Measurements from ENCODE around the gene AUTS2. TPM values are rescaled to one million over a fixed set of nuclear protein-coding genes. Genes with fewer than 3 reads are reported as not detected.
"Not testable (repeated sequence)": the region's sequence is repeated elsewhere in the genome, so short reads cannot be mapped to it uniquely, and the experiment has no call there.

AUTS2 gene
- total RNA-seq, 1 donor from 2014 or later, result 125 TPM

DNA sequence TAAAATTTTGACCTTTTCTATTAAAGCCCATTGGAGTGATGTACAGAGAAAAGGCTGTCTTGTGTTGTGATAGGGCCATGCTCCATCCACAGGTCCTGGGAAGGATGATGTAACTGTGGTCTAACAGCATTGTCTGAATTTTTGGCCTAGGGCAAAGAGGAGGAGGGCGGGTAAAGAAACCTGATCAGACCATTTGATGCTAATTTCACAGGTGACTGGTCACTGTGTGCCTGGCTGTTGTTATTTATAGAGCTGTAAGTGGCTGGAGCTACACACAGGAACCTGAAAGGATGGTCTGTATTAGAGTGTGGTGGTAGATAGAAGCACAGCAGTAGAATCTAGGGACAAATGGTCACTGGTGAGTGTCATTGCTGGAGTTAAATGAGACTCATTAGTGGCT lies 182.1 kb downstream of the AUTS2 start:
- no peak overlapping the region for H3K27ac Mint-ChIP-seq
- no peaks in the 10 kb centered on the region for H3K9me3 Mint-ChIP-seq (ENCODE audit: low read depth)
- H3K4me3 Mint-ChIP-seq (ENCODE audit: low read depth), result no peak overlapping the region
- no peaks in the 10 kb centered on the region for H3K36me3 Mint-ChIP-seq (ENCODE audit: insufficient read depth)
- H3K4me1 Mint-ChIP-seq (ENCODE audit: low read depth), result peaks cover 17% of the 10 kb centered on the region
- no peaks in the 10 kb centered on the region for H3K27me3 Mint-ChIP-seq
- DNase-seq (ENCODE audit: low spot score, unreplicated experiment), result no peak
- TF ChIP-seq, protein P1, sequence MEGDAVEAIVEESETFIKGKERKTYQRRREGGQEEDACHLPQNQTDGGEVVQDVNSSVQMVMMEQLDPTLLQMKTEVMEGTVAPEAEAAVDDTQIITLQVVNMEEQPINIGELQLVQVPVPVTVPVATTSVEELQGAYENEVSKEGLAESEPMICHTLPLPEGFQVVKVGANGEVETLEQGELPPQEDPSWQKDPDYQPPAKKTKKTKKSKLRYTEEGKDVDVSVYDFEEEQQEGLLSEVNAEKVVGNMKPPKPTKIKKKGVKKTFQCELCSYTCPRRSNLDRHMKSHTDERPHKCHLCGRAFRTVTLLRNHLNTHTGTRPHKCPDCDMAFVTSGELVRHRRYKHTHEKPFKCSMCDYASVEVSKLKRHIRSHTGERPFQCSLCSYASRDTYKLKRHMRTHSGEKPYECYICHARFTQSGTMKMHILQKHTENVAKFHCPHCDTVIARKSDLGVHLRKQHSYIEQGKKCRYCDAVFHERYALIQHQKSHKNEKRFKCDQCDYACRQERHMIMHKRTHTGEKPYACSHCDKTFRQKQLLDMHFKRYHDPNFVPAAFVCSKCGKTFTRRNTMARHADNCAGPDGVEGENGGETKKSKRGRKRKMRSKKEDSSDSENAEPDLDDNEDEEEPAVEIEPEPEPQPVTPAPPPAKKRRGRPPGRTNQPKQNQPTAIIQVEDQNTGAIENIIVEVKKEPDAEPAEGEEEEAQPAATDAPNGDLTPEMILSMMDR (IDR thresholded peaks at IDR 0.05; ENCODE audit: unreplicated experiment), result no peak

DNA sequence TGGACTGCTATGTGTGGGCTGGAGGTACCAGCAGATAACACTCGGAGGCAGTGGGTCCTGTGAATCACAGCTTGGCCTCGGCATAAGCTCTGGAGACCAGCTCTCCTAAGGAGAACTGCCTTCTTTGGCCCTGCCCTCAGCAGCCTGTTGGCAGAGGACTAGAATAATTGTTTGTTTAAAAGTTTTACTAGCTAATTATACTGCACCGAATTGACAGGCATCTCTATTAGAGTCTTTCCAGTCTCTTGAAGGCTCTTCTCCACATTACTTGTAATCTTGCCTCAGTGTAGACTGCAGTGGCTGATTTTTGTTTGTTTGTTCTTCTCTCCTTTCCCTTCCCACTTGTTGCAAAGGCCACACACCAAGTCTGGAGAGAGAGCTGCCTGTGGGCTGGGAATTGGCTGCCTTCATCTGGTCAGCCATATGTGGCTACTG lies 183.2 kb downstream of the AUTS2 start:
- H3K36me3 Mint-ChIP-seq (ENCODE audit: insufficient read depth), result no peaks in the 10 kb centered on the region
- no peaks in the 10 kb centered on the region for H3K27me3 Mint-ChIP-seq
- no peak overlapping the region for H3K4me3 Mint-ChIP-seq (ENCODE audit: low read depth)
- TF ChIP-seq, protein P1 (IDR thresholded peaks at IDR 0.05; ENCODE audit: unreplicated experiment), result no peak
- H3K9me3 Mint-ChIP-seq (ENCODE audit: low read depth), result no peaks in the 10 kb centered on the region
- H3K27ac Mint-ChIP-seq, result no peak overlapping the region
- no peak for DNase-seq (ENCODE audit: low spot score, unreplicated experiment)
- peaks cover 15% of the 10 kb centered on the region for H3K4me1 Mint-ChIP-seq (ENCODE audit: low read depth)

DNA sequence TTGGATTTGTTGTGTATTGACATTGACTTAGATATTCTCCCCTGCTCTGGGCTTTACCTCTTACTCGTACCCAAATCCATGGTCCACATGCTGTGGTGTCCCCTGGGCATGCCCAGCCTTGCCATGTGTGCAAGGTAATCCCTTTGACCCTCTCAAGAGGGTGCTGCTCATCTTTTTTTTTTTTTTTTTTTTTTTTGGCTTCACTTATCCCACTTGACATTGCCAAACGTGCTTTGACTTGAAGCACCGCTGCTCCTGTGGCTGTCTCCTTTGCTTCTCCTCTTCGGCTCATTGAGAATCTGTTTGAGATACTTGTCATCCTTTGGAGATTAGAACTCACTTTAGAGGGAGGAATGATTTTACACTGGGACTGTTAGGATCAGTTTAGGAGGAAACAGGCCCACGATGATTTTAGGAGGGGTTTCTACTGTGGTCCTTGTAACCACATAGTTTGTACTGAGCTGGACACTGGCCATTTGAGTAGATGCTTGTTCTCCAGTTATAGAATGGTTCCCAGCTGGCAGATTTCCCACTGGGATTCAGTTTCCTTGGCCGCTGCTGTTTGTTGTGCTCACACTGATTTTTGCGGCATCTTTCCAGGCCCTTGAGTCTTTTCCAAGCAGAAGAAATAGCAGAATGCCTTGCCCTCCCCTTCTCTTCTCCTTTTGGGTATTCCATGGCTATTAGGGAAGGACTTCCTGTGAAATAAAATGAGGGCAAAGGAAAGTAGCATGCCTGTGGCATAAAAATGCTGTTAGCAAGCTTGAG lies 184.8 kb downstream of the AUTS2 start:
- Mint-ChIP-seq H3K36me3 (ENCODE audit: insufficient read depth) (no peaks in the 10 kb centered on the region), H3K27ac (no peak overlapping the region)
- TF ChIP-seq, protein P1 (IDR thresholded peaks at IDR 0.05; ENCODE audit: unreplicated experiment), result no peak

DNA sequence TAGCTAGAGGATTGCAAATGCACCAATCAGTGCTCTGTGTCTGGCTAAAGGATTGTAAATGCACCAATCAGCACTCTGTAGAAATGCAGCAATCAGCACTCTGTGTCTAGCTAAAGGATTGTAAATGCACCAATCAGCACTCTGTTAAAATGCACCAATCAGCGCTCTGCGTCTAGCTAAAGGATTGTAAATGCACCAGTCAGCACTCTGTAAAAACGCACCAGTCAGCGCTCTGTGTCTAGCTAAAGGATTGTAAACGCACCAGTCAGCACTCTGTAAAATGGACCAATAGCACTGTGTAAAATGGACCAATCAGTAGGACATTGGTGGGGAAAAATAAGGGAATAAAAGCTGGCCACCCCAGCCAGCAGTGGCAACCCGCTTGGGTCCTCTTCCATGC lies 187.9 kb downstream of the AUTS2 start:
- H3K4me1 Mint-ChIP-seq (ENCODE audit: low read depth), result peaks cover 27% of the 10 kb centered on the region
- not testable (repeated sequence) for H3K27me3 Mint-ChIP-seq; H3K4me3 Mint-ChIP-seq (ENCODE audit: low read depth); H3K9me3 Mint-ChIP-seq (ENCODE audit: low read depth); H3K36me3 Mint-ChIP-seq (ENCODE audit: insufficient read depth); H3K27ac Mint-ChIP-seq; DNase-seq (ENCODE audit: low spot score, unreplicated experiment)

More for the DNA sequence above, 184.8 kb downstream of the AUTS2 start:
- H3K4me3 Mint-ChIP-seq (ENCODE audit: low read depth), result no peak overlapping the region
- H3K9me3 Mint-ChIP-seq (ENCODE audit: low read depth), result no peaks in the 10 kb centered on the region
- H3K27me3 Mint-ChIP-seq, result no peaks in the 10 kb centered on the region
- peaks cover 20% of the 10 kb centered on the region for H3K4me1 Mint-ChIP-seq (ENCODE audit: low read depth)
- no peak for DNase-seq (ENCODE audit: low spot score, unreplicated experiment)

DNA sequence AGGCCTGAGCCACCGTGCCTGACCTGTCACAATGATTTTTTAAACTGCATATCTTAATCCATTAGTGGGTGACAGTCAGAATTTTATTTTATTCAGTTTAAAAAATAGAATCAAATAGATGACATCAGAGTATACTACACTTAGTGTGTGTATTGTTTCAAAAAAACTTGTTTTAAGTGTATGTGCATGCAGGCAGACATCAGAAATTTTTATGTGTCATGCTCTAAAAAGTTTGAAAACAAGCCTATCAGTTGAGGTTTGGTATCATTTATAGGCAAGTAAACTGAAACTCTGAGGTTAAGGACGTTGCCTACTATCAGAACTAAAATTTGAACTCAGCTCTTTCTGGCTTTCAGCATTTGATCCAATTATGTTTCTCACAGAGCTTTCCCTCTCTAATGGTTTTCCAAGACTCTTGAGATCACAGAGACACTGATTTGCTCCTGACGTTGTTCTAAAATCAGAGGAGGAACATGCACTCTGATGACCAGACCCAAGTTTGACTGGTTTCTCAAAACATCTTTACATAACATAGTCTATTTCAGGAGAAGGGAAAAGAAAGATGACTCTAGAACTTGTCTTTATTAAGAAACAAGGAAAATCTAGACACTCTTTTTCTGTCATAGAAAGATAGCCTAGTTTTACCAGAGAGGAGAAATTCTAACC lies 188.6 kb downstream of the AUTS2 start:
- TF ChIP-seq, protein P1 (IDR thresholded peaks at IDR 0.05; ENCODE audit: unreplicated experiment), result no peak
- Mint-ChIP-seq H3K36me3 (ENCODE audit: insufficient read depth) (no peaks in the 10 kb centered on the region), H3K27ac (no peak overlapping the region), H3K9me3 (ENCODE audit: low read depth) (no peaks in the 10 kb centered on the region), H3K4me3 (ENCODE audit: low read depth) (no peak overlapping the region), H3K27me3 (no peaks in the 10 kb centered on the region), H3K4me1 (ENCODE audit: low read depth) (peaks cover 27% of the 10 kb centered on the region)
- no peak for DNase-seq (ENCODE audit: low spot score, unreplicated experiment)
